HG02884 (cell line): Measurements from ENCODE around the gene LRP1B.

Experiments
- ATAC-seq: cut with Tn5 transposase; IDR thresholded peaks from one replicate; pipeline ENCODE4 v1.9.1; 2021; ENCODE audit warnings: mild to moderate bottlenecking, moderate library complexity; ENCODE audit not compliant: unreplicated experiment

LRP1B gene

DNA sequence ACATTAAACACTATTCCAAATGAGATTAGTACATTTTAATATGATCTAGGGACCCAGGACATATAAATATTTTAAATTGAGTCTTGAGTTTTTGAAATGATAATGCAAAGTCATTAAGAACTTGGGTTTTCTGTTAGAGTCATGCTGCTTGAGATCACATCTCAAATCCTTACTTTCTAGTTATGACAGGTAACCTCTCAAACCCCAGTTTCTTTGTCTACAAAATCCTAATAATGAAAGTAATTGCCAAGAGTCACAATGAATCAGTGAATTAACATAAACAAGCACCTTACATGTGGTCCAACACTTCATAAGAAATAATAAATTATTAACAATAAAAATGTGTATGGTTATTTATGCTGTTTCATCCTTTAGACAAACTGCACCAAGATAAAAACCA, 607.6 kb downstream of the LRP1B start:
- ATAC-seq: peak; percentile 70

DNA sequence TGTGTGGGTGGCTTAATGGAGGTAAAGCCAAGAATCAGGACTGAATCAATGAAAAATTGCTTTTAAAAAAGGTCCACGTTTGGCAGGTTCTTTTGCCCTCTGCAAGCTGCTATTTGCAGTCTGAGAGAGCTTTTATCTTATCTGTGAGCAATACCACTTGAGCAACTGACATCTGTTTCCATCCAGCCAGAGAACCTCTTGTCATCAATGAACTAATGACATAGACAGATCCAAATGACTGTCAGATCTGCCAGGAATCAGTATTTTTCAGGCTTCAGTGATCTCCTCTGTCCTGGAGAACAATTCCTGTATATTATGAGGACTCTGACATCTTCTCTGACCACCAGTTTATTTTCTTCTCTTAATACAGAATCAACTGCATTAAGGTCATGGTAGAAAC, 608.1 kb downstream of the LRP1B start:
- ATAC-seq: no peak

DNA sequence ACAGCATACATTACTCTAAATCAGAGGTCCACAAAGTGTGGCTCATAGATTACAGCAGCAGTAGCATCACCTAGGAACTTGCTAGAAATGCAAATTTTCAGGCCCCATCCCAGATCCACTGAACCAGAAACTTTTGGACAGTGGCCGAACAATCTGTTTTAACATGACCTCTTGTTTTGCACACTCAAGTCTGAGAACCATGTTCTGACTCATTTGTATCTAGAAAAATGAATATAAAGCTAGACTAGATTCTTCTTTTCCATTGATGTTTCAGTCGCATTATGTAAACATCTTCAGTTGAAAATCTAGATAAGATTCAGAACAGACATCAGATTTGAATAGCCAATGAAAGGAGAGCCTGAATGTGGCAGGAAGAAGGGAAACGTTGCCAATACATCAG, 608.8 kb downstream of the LRP1B start:
- ATAC-seq: peak; percentile 52

DNA sequence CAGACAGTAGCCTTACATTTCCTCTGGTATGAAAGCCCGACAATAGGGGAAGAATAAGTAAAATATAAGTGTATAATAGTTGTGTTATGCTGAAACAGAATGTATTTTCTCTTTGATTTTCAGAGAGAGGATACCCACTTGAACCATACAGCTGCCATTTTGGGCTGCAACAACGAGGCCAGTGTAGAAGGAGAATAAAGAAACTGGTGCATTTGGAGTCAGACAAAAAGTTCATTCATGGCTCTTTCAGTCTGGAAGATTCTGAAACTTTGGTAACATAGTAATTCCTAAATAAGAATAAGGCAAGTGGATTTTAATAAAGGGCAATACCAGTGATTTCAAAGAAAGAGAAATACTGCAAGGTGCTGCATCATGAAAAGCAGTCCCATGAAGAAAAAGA, 610.9 kb downstream of the LRP1B start:
- ATAC-seq: no peak

DNA sequence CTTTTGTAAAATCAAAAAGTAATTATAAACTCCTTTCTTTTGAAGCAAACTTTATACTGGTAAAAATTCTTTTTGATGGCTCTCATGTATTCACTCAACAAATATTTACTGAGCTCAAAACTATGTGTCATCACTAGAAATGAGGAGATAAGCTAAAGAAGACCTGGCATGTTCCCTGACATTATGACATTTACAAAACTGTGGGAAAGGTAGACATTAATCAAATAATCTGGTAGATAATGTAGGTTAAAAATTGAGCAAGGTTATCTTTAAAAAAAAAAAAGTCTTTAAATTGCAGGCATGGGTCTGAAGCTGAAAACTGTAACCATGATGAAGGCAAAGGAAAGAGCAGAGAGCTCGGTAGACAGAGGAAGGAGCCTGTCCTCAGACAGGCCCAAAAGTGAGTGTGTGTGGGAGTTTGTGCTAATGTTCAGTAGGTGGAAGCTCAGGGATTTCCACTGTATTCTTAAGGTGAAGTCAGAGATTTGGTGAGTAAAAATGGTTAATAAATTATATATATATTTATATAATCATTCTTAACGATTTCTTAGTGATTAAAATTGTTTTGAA, 612.9 kb downstream of the LRP1B start:
- no peak for ATAC-seq

DNA sequence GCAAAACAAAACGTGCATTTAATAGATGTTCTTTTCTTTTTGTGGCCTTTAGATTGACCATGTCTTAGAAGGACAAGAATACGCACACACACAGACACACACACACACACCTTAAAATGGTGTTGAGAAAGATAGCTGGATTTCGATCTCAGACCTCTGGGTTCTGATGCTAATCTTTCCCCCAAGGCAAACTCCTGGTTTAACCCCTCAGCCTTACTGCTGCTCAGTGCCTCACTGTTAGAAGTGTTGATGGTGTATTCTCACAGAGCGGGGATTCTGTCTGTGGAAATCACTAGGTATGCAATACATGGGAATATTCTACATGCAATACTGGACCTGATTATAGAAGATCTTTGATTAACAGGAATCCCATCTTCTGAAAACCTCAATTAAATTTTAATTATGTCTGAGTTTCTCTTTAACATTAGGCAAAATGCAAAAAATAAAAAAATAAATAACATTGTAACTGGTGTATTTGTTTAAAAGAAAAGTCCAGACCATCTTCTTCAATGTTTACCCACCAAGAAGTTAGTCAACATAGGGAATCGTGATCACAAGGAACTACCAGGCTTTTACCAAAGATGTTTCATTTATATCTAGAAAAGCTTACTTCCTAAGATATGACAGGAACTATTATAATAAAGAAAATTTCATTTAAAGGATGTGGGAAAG, 613.5 kb downstream of the LRP1B start:
- ATAC-seq: no peak

DNA sequence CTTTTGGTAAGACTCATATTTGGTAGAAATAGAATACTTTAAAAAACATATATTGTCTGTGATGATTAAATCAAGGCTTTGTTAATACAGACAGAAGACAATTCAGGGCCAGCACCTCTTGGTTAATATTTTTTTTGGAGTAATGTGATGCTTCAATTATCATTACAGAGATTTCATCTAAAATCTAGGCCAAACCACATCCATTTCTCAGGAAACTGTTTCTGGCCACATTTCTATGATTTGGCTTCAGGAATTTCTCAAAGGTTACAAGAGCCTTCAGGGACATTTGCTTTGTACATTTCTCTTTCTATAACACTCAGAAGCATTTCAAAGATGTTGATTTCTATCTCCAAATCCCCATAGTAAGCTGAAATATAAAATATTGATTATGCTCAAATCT, 614.9 kb downstream of the LRP1B start:
- ATAC-seq: no peak

DNA sequence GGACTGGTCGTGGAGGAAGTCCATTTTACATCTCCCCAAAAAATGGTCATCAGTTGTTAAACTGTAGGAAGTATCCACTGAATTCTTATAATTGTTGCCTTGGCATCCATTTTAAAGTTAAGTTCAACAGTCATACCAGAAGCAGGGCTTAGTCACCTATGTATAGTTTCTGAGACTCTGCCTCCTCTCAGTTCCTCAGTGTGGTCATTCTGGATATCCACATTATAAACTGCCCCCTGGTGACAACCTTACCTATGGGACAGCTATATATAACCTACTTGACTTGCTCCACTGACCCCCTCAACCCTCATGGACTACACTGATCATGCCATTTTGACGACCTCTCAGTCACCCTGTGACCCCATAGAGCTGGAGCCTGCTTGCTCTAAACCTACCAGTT, 617.0 kb downstream of the LRP1B start:
- peak; percentile 100 for ATAC-seq

DNA sequence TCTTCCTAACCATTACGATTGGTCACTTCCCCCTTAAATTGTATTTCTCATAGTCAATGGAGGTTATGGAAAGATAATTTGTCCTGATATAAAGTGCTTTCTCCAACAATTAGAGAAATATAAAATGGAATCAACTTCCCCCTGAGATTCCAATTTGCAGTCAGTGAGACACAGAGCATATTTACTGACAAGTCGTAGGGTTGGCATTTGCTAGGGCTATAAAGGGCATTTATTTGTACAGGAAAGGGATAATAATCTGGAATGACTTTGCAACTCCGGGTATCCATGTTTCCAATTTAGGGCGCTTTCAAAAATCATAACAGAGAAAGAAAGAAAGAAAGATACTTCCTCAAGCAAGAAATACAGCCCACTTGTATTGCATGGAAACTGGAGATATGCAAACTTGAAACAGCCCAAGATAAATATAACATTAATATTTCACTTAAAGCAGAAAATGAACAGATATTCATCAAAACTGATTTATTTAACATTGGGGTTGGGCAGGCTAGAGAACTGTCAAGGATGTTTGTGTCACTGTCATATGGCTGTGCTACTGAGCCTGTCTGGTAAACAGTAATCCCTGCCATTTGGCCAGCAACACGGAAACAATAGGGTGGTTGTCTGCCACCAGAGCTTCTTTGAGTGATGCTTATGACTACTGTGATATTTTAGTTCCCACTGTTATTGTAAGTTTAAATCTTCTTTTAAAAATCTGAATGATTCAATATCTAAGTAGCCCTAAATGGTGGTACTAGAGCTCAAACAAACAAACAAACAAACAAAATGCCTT, 621.8 kb downstream of the LRP1B start:
- no peak for ATAC-seq

DNA sequence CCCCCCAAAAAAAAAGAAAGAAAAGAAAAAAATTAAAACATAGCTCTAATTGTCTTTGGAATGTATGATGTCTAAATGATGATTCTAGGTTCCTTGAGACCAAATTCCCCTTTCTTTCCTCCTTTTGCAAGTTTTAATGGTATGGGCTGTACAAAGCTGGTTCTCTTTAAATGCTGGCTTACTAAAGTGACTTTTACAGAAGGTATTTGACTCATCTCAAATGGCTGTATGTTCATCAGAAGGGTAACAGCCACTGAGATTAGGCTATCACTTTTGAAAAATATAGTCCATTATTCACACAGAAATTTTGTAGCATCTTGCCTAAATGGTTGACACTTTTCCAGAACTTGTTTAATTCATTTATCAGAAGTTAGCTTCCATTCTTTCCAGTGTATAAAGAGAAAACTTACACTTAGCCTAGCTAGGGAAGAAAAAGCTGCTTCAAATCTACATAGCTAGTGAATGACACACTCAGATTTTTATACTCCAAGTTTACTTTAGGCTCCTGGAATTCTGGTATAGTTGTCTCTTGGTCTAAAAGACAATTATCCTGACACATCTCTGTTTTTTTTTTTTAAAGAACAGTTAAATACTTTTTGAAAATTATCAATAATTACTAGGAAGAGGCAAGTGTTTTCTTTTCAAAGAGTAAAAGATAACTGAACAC, 622.6 kb downstream of the LRP1B start:
- no peak for ATAC-seq

DNA sequence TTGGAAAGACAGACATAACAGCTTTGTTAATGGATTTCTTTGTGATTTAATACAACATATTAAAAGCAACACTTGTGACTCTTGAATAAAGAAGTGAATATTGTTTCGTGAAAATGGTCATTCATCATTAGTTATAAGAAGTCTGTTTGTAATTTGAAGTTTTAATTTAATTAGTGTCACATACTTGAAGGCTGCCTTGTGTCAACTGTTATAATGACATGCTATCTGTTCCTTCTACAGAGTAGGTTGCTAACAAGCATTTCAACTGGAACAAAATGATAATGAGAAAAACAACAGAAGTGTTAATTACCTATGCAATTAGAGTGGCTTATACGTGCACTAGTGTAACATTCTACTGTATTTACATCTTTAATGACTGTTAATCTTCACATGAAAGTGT, 624.7 kb downstream of the LRP1B start:
- ATAC-seq: no peak

DNA sequence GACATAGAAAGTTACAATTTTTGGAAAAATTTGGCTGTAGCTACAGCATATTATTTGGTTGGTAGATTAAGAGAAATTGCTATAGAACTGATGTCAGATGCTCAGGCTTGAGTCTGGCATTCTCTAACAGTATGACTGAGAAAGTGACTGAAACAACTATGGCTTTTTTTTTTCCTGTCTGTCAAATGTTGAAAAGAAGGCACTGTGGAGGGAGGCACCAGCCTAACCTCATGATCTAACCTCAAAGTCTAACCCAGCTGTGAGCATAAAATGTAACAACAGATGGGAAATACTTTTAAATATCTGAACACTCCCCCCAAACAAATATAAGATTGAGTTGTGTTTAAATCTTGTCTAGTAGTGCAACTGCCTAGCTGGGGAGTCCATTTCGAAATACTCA, 629.1 kb downstream of the LRP1B start:
- no peak for ATAC-seq

DNA sequence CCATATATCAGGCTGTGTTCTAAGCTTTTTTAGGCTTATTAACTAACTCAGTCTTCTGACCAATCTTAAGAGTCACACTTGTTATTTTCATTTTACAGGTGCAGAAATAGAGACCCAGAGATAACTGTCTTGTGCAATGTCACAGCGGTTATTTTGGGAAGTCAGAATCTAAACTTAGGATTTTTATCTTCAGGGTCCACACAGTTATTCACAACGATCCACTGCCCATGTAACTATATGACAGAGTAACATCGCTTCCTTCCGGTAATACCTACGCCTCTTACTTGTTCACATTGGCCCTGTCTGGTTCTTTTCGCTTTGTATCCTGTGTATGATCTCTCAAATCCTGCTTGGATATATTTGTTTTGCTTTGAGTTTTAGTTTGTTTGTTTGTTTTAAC, 631.7 kb downstream of the LRP1B start:
- ATAC-seq: peak; percentile 49

DNA sequence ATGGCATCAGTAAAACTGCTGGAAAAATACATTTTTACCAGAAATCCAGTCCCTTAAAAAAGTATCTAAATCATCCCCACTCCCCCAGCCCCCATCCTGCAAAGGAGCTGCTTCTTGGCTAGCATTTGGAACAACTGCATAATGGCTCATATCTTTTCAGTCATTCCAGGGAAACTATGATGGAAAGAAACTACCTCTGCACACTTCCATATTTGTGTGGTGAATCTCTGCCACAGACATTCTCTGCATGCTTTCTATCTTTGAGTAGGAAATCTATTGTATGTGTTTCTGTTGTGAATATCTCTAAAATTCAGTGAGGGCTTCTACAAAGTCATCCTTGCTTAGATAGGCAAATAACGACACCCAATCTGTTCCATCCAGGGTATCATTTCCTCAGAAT, 632.3 kb downstream of the LRP1B start:
- ATAC-seq: no peak

DNA sequence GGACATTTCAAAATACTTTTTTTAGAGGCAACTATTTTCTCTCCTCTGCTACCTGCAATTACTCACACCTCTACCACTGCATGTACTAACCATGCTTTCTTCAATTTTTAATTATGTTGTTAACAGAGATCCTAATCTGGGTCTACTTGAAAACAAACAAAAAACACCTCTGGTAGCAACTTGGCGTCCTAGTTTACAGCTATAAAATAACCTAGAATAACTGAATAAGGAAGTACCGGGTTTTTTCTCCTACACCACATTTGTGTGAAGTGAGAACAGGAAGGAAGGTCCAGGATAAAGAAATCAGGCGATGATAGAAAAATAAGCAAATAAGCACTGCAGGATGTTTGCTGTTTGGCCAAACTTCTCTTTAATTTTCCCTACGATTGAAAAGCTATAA, 633.5 kb downstream of the LRP1B start:
- ATAC-seq: no peak

DNA sequence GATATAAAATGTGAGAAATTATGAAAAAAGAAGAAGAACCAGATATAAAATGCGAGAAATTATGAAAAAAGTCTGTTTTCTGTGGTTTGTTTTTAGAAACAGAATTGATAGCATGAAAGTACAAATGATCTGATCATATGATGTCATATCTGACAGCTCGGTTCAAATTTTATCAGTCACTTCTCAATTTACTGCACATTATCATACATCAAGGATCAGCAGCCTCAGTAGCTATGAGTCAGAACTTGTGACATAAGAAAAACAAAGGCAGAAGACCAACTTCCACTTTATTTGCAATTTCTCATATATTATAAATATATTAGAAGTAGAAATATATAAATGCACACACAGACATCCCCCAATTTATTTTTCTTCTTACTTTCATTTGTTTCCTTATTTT, 634.0 kb downstream of the LRP1B start:
- ATAC-seq: no peak

DNA sequence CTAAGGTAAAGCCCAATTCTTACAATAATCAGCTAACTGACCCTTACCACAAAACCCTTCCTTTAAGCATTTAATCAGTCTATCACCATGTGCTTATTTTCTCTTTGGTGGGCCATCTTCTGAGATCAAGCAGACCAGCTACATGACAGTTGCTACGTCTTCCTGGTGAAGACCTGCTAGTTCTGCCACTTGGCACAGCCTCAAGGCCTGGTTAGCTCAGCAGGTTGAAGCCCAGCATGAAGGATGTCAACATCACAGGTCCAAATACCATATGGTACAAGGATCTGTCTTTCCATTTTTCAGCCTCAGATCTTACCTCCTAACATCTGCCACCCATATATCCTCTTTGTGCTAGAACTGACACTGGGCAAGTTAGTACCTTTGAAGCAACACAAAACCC, 636.9 kb downstream of the LRP1B start:
- no peak for ATAC-seq

DNA sequence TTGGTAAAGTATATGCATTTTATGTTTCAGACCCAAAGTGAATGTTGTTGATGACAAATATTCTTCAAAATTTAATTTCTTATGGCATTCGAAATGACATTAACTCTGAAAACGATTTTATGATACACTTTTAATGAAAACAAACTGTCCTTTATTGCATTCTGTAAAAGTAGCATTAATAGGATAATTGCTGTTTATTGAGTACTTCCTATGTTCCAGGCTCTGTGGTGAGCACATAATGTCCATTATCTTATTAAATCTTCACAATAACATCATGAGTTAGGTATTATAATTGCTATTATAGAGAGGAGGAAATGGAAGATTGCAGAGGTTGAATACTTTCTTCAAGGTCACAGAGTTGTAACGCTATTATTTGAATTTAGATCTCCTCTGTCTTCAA, 638.0 kb downstream of the LRP1B start:
- ATAC-seq: no peak

DNA sequence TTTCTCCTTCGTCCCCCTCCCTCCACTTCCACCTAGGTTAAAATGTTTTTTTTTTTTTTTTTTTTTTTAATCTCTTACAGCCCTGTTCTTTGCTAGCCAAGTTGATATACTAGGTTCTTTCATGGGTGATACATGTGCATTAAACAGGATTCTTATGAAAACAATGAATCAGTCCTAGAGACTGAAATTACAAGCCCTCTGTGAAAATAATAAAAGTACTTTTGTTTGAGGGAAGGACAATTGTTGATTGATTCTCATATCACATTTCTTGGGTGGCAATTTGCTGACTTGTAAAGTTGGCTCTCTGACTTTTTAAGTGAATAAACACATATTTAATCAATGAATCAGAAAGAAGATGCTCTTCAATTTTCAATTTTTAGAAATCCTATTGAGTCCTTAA, 639.9 kb downstream of the LRP1B start:
- ATAC-seq: no peak

DNA sequence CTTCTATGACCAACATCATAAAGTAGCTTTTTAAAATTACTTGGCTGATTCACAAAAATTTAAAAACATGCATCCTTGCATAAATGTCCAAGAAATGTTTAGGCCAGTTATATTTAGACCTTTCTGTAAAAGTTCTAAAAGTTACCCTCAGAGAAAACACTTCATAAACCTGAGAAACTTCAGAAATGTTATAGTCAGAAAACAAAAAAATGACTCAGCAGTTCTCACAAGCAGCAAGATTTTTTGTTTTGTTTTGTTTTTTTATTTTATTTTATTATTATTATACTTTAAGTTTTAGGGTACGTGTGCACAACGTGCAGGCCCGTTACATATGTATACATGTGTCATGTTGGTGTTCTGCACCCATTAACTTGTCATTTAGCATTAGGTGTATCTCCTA, 648.1 kb downstream of the LRP1B start:
- no peak for ATAC-seq

DNA sequence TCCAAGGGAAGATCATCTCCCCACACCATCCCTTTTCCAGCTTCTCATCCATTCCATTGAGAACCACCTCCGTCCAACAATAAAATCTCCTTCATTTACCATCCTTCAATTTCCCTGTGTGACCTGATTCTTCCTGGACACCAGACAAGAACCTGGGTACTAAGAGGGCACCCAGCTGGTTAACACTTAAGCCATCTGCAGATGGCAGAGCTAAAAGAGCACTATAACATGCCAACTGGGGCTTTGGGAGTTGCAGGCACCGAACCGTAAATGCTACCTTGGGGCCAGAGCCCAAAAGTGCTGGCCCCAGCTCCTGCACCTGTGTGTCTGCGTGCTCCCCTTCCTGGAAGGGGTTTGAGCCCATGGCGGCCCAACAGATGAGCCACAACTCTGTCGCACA, 655.0 kb downstream of the LRP1B start:
- ATAC-seq: no peak

DNA sequence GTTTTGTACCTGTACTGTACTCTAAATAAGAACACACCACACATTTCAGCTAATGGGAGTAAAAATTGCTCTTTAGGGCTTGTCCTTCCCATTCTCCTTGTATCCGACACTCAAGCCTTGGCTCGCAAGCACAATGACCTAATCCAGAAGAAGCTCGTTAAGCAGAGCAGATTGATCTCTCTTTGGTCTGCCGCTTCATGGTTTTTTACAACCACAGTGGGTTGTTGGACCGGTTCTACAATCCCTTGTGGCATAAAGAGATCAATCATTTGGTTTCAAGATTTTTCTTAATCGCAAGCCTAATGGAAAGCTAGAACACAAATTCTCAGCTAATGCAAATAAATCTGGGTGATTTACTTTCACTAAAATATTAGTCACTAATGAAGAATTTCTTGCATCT, 662.1 kb downstream of the LRP1B start:
- no peak for ATAC-seq
